DOHH2 (cell line): Measurements from ENCODE around the gene C1orf53.

Source experiments
- H3F3A ChIP-seq: fragments of 200-600 bp; sonication (generic), shearing (Covaris generic); 2 replicates; pipeline ENCODE4 v1.6.0; 2016; ENCODE audit warnings: antibody characterized with exemption, mild to moderate bottlenecking; ENCODE audit not compliant: control insufficient read depth, insufficient read depth
- H3K27ac ChIP-seq: fragments of 200-600 bp; sonication (generic); 2 replicates; pipeline ENCODE4 v1.5.1; 2014; ENCODE audit warnings: low read depth, mild to moderate bottlenecking, low read length, moderate library complexity
- H3K27me3 ChIP-seq: fragments of 200-600 bp; sonication (generic); 2 replicates; pipeline ENCODE4 v1.6.1; 2014; ENCODE audit warnings: mild to moderate bottlenecking, low read length, mixed read lengths; ENCODE audit not compliant: control insufficient read depth
- H3K36me3 ChIP-seq: fragments of 200-600 bp; sonication (generic); 2 replicates; pipeline ENCODE4 v1.6.1; 2014; ENCODE audit warnings: mild to moderate bottlenecking, low read length, moderate library complexity, mixed read lengths; ENCODE audit not compliant: control insufficient read depth
- H3K4me1 ChIP-seq: fragments of 200-600 bp; sonication (generic); 2 replicates; pipeline ENCODE4 v1.6.1; 2014; ENCODE audit warnings: mild to moderate bottlenecking, low read length, mixed read lengths; ENCODE audit not compliant: control insufficient read depth
- H3K4me2 ChIP-seq: fragments of 200-600 bp; sonication (generic); 2 replicates; pipeline ENCODE4 v1.6.0; 2014; ENCODE audit warnings: mild to moderate bottlenecking, low read length, moderate library complexity
- H3K4me3 ChIP-seq: fragments of 200-600 bp; sonication (generic); 2 replicates; pipeline ENCODE4 v1.5.1; 2014; ENCODE audit warnings: mild to moderate bottlenecking, low read length, mixed read lengths
- H3K79me2 ChIP-seq: fragments of 200-600 bp; sonication (generic); 2 replicates; pipeline ENCODE4 v1.6.1; 2014; ENCODE audit warnings: mild to moderate bottlenecking, low read length, mixed read lengths; ENCODE audit not compliant: control insufficient read depth
- H3K9me2 ChIP-seq: fragments of 200-600 bp; sonication (generic); replicated peaks from 2 replicates; pipeline ENCODE4 v1.6.1; 2014; ENCODE audit warnings: mild to moderate bottlenecking, low read length, mixed read lengths; ENCODE audit not compliant: control insufficient read depth
- H3K9me3 ChIP-seq: fragments of 200-600 bp; sonication (generic); 2 replicates; pipeline ENCODE4 v1.6.1; 2014; ENCODE audit warnings: antibody characterized with exemption, low read length, mixed read lengths; ENCODE audit not compliant: control insufficient read depth, insufficient read depth
- H4K20me1 ChIP-seq: fragments of 200-600 bp; sonication (generic); 2 replicates; pipeline ENCODE4 v1.6.0; 2014; ENCODE audit warnings: low read depth, mild to moderate bottlenecking, antibody characterized with exemption, low read length, moderate library complexity; ENCODE audit not compliant: control insufficient read depth, insufficient read depth
- EZH2phosphoT487 ChIP-seq: fragments of 200-600 bp; sonication (generic); IDR thresholded peaks from 2 replicates; pipeline ENCODE4 v1.6.1; 2017; ENCODE audit warnings: borderline replicate concordance, mild to moderate bottlenecking, antibody characterized with exemption, low read length, moderate library complexity, mixed read lengths
- TF ChIP-seq, protein P1 (sequence below): fragments of 200-600 bp; sonication (generic); IDR thresholded peaks from one replicate; pipeline ENCODE4 v1.5.1; 2014; ENCODE audit warnings: antibody characterized with exemption, mild to moderate bottlenecking, low read depth, low read length; ENCODE audit not compliant: poor library complexity, severe bottlenecking

The C1orf53 gene

GRCh38 chr1:197904126-197904787 lies 1.8 kb downstream of the C1orf53 start:
- peak overlapping the region; percentile 96 for H3K4me2 ChIP-seq
- peaks cover 3% of the 10 kb centered on the region; the same call in 1 of the 2 replicates for H3K36me3 ChIP-seq
- H3K79me2 ChIP-seq = peaks cover 8% of the 10 kb centered on the region
- H3K4me1 ChIP-seq = peaks cover 42% of the 10 kb centered on the region
- peaks cover 15% of the 10 kb centered on the region for H3K27me3 ChIP-seq
- H3K27ac ChIP-seq = no peak overlapping the region
- no peaks in the 10 kb centered on the region for H3K9me2 ChIP-seq
- H3F3A ChIP-seq = 0 out of 2 replicates have a peak, but pooled peaks cover 4% of the 10 kb centered on the region
- H3K9me3 ChIP-seq = no peaks in the 10 kb centered on the region
- no peak for TF ChIP-seq EZH2phosphoT487
- TF ChIP-seq, protein P1, sequence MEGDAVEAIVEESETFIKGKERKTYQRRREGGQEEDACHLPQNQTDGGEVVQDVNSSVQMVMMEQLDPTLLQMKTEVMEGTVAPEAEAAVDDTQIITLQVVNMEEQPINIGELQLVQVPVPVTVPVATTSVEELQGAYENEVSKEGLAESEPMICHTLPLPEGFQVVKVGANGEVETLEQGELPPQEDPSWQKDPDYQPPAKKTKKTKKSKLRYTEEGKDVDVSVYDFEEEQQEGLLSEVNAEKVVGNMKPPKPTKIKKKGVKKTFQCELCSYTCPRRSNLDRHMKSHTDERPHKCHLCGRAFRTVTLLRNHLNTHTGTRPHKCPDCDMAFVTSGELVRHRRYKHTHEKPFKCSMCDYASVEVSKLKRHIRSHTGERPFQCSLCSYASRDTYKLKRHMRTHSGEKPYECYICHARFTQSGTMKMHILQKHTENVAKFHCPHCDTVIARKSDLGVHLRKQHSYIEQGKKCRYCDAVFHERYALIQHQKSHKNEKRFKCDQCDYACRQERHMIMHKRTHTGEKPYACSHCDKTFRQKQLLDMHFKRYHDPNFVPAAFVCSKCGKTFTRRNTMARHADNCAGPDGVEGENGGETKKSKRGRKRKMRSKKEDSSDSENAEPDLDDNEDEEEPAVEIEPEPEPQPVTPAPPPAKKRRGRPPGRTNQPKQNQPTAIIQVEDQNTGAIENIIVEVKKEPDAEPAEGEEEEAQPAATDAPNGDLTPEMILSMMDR = no peak
- no peaks in the 10 kb centered on the region for H4K20me1 ChIP-seq
- H3K4me3 ChIP-seq = peak overlapping the region; percentile 94

GRCh38 chr1:197905699-197906351 lies 3.4 kb downstream of the C1orf53 start:
- no peak overlapping the region for H3K27ac ChIP-seq
- no peaks in the 10 kb centered on the region for H4K20me1 ChIP-seq
- H3K4me2 ChIP-seq = no peak overlapping the region
- H3K36me3 ChIP-seq = peaks cover 3% of the 10 kb centered on the region; the same call in 1 of the 2 replicates
- peaks cover 8% of the 10 kb centered on the region for H3K79me2 ChIP-seq
- H3K27me3 ChIP-seq = peaks cover 29% of the 10 kb centered on the region
- no peaks in the 10 kb centered on the region for H3K9me2 ChIP-seq
- no peaks in the 10 kb centered on the region for H3K9me3 ChIP-seq
- no peak overlapping the region for H3K4me3 ChIP-seq
- peaks cover 40% of the 10 kb centered on the region for H3K4me1 ChIP-seq
- TF ChIP-seq EZH2phosphoT487 = no peak
- TF ChIP-seq, protein P1 = no peak
- H3F3A ChIP-seq = 0 out of 2 replicates have a peak, but pooled peaks cover 4% of the 10 kb centered on the region

DNA sequence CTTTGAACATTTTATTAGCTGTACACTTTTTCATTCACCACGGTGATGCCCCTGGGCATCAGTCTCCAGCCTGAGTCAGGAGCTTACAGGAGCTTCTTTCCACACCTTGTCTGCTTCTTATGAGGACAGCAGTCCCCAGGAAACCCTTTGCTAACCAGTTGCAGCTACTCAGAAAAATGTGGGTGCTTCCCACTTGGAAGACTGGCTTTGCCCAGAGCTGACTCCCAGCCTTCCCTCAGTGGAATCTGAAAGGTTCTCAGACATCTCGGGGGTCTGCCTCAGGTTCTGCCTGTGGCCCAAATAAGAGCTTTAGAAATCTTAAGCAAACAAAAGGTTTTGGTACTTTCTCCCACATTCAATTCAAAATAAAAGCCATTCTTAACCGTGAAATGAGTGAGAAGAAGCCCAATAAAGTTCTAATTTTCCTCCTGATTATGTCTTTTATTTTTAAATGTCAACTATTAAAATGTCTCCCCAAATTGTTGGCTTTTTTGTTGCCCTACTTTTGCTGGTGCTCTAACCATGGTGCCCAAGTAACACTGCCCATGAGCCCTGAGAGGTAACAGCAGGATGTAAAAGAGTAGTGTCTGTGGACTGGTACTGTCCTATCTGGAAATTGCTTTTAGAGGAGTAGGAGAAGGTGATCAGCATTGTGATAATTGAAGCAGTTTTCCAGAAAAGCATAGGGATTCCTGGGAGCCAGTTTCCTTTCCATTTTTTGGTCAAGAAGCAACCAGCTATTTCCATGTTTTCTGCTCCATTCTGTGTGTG lies 5.6 kb downstream of the C1orf53 start:
- Histone ChIP-seq H3K4me3 (no peak overlapping the region), H3K9me2 (no peaks in the 10 kb centered on the region), H3K4me1 (peaks cover 26% of the 10 kb centered on the region), H3K9me3 (no peaks in the 10 kb centered on the region), H3K36me3 (0 out of 2 replicates have a peak, but pooled peaks cover under 1% of the 10 kb centered on the region), H3K27me3 (peaks cover 46% of the 10 kb centered on the region), H3K4me2 (no peak overlapping the region), H3F3A (0 out of 2 replicates have a peak, but pooled peaks cover 4% of the 10 kb centered on the region), H4K20me1 (no peaks in the 10 kb centered on the region), H3K27ac (no peak overlapping the region), H3K79me2 (no peaks in the 10 kb centered on the region)
- TF ChIP-seq, protein P1 = no peak
- TF ChIP-seq EZH2phosphoT487 = no peak
